CD14-positive monocyte (primary cell): Measurements from ENCODE around the gene HYDIN. TPM values are rescaled to one million over a fixed set of nuclear protein-coding genes. Genes with fewer than 3 reads are reported as not detected.

Experiments
- DNase-seq, 3 donors: peaks; one replicate each; pipeline ENCODE4 v3.0.0-alpha.2; 2011 to 2022
- H2AFZ ChIP-seq: 2 replicates; pipeline ENCODE4 v1.6.0; 2012; ENCODE audit warnings: mild to moderate bottlenecking, low read depth, low read length, inconsistent platforms; ENCODE audit not compliant: insufficient read depth, poor library complexity, severe bottlenecking
- H3K27ac ChIP-seq, 2 donors: 1 replicate in 1 of 2; 2 replicates in 1 of 2; pipeline ENCODE4 v1.5.1; 2012 to 2013; ENCODE audit warnings: low read length in 2 of 2, control low read depth in 1 of 2, inconsistent platforms in 1 of 2, low read depth in 1 of 2, mild to moderate bottlenecking in 1 of 2
- H3K27me3 ChIP-seq, 2 donors: one replicate each; pipeline versions ENCODE4 v1.6.0 to v1.6.1; 2011 to 2013; ENCODE audit warnings: low read length in 2 of 2; ENCODE audit not compliant: control insufficient read depth in 2 of 2, insufficient read depth in 2 of 2
- H3K36me3 ChIP-seq, 2 donors: replicated peaks in 1 of 2; 1 replicate in 1 of 2; 2 replicates in 1 of 2; pipeline versions ENCODE4 v1.5.1 to v1.6.1; 2012 to 2013; ENCODE audit warnings: low read length in 2 of 2, control low read depth in 1 of 2, inconsistent platforms in 1 of 2, mild to moderate bottlenecking in 1 of 2; ENCODE audit not compliant: insufficient read depth in 2 of 2, control insufficient read depth in 1 of 2
- H3K4me1 ChIP-seq, 2 donors: 1 replicate in 1 of 2; 2 replicates in 1 of 2; pipeline versions ENCODE4 v1.5.1 to v1.6.1; 2012 to 2013; ENCODE audit warnings: low read length in 2 of 2, control low read depth in 1 of 2, inconsistent platforms in 1 of 2, mild to moderate bottlenecking in 1 of 2, moderate library complexity in 1 of 2; ENCODE audit not compliant: insufficient read depth in 2 of 2, control insufficient read depth in 1 of 2
- H3K4me2 ChIP-seq: replicated peaks from 2 replicates; pipeline ENCODE3; 2012; ENCODE audit warnings: low read length, moderate library complexity, mild to moderate bottlenecking; ENCODE audit not compliant: poor library complexity, severe bottlenecking; ENCODE audit errors: extremely low read depth
- H3K4me3 ChIP-seq, 3 experiments: fragments of 200-600 bp in 1 of 3; sonication (generic) in 1 of 3; replicated peaks in 1 of 3; 1 replicate in 2 of 3; 2 replicates in 1 of 3; pipeline ENCODE4 v1.5.1; 2011 to 2013; ENCODE audit warnings: low read length in 3 of 3, mild to moderate bottlenecking in 3 of 3, control low read depth in 2 of 3, low read depth in 2 of 3, inconsistent platforms in 1 of 3, moderate library complexity in 1 of 3
- H3K79me2 ChIP-seq: 2 replicates; pipeline ENCODE4 v1.6.0; 2012; ENCODE audit warnings: mild to moderate bottlenecking, control low read depth, inconsistent platforms, low read length, moderate library complexity; ENCODE audit not compliant: insufficient read depth
- H3K9ac ChIP-seq: 2 replicates; pipeline ENCODE4 v1.6.0; 2017; ENCODE audit warnings: low read length, mild to moderate bottlenecking; ENCODE audit not compliant: insufficient read depth, poor library complexity, severe bottlenecking
- H3K9me3 ChIP-seq, 2 donors: replicated peaks in 1 of 2; 1 replicate in 1 of 2; 2 replicates in 1 of 2; pipeline versions ENCODE4 v1.5.1 to v1.6.1; 2012 to 2013; ENCODE audit warnings: low read length in 2 of 2, control low read depth in 1 of 2; ENCODE audit not compliant: control insufficient read depth in 1 of 2, insufficient read depth in 1 of 2
- H4K20me1 ChIP-seq: 2 replicates; pipeline ENCODE4 v1.6.0; 2012; ENCODE audit warnings: mild to moderate bottlenecking, low read length, control low read depth, moderate library complexity; ENCODE audit not compliant: insufficient read depth
- H3K27ac Mint-ChIP-seq, 7 donors: one replicate each; pipeline ENCODE4 v1.8.0; 2020; ENCODE audit warnings: mild to moderate bottlenecking in 7 of 7, mixed read lengths in 7 of 7, moderate library complexity in 6 of 7, inconsistent platforms in 2 of 7
- H3K27me3 Mint-ChIP-seq, 3 donors: one replicate each; pipeline ENCODE4 v1.8.0; 2021 to 2022; ENCODE audit warnings: low read depth in 3 of 3, mild to moderate bottlenecking in 3 of 3, mixed read lengths in 3 of 3, moderate library complexity in 3 of 3, inconsistent platforms in 1 of 3
- H3K36me3 Mint-ChIP-seq, 2 donors: one replicate each; pipeline ENCODE4 v1.8.0; 2020; ENCODE audit warnings: mixed read lengths in 2 of 2, inconsistent platforms in 1 of 2, mild to moderate bottlenecking in 1 of 2
- H3K4me1 Mint-ChIP-seq: one replicate; pipeline ENCODE4 v1.8.0; 2020; ENCODE audit warnings: mild to moderate bottlenecking, mixed read lengths
- H3K4me3 Mint-ChIP-seq, 2 donors: one replicate each; pipeline ENCODE4 v1.8.0; 2020; ENCODE audit warnings: mild to moderate bottlenecking in 2 of 2, mixed read lengths in 2 of 2, moderate library complexity in 1 of 2
- H3K9me3 Mint-ChIP-seq, 7 donors: one replicate each; pipeline ENCODE4 v1.8.0; 2020 to 2022; ENCODE audit warnings: mixed read lengths in 7 of 7, mild to moderate bottlenecking in 6 of 7, moderate library complexity in 6 of 7, inconsistent platforms in 2 of 7
- WGBS: methylation state at CpG from one replicate; pipeline ENCODE4 v1.1.5; 2013; ENCODE audit warnings: missing lambda C conversion rate; ENCODE audit not compliant: insufficient coverage; 5-methylcytosine and 5-hydroxymethylcytosine counted together
- intact Hi-C, 2 donors: fragments of 100-400 bp; cut with micrococcal nuclease; formaldehyde crosslinking; loops; one replicate each; pipeline versions ENCODE4 v1.15.0 to v1.15.1; 2023
- polyA plus RNA-seq, 3 donors: library from polyadenylated mRNA; depleted of rRNA in 1 of 3; unstranded in 2 of 3; stranded (reverse) in 1 of 3; fragments of 300-500 nt in 2 of 3; fragments of >200 nt in 1 of 3; fragmentation: Illumina TruSeq in 2 of 3; gene quantifications; 1 replicate in 2 of 3; 2 replicates in 1 of 3; pipeline ENCODE4 v1.2.3, GENCODE V29; 2012 to 2021
- TF ChIP-seq, protein P1 (sequence below): fragments of 200-600 bp; IDR thresholded peaks from one replicate; pipeline ENCODE4 v1.8.0; 2022; ENCODE audit warnings: antibody characterized with exemption, mild to moderate bottlenecking

Gene HYDIN
- polyA plus RNA-seq, 3 donors = not detected

GRCh38 chr16:71198408-71198807 is 32.1 kb downstream of the HYDIN start:
- Mint-ChIP-seq H3K9me3 (peaks cover 3 to 13% (median 9%) of the 10 kb centered on the region in 7 donors), H3K4me3 (no peak overlapping the region), H3K4me1 (no peaks in the 10 kb centered on the region), H3K27ac (no peak overlapping the region), H3K36me3 (no peaks in the 10 kb centered on the region), H3K27me3 (peaks cover 0 to 9% (median 2%) of the 10 kb centered on the region in 3 donors)
- H4K20me1 ChIP-seq = no peaks in the 10 kb centered on the region
- H3K9me3 ChIP-seq = peaks cover 0 to 3% of the 10 kb centered on the region in 2 donors
- H3K4me1 ChIP-seq = no peaks in the 10 kb centered on the region
- TF ChIP-seq, protein P1, sequence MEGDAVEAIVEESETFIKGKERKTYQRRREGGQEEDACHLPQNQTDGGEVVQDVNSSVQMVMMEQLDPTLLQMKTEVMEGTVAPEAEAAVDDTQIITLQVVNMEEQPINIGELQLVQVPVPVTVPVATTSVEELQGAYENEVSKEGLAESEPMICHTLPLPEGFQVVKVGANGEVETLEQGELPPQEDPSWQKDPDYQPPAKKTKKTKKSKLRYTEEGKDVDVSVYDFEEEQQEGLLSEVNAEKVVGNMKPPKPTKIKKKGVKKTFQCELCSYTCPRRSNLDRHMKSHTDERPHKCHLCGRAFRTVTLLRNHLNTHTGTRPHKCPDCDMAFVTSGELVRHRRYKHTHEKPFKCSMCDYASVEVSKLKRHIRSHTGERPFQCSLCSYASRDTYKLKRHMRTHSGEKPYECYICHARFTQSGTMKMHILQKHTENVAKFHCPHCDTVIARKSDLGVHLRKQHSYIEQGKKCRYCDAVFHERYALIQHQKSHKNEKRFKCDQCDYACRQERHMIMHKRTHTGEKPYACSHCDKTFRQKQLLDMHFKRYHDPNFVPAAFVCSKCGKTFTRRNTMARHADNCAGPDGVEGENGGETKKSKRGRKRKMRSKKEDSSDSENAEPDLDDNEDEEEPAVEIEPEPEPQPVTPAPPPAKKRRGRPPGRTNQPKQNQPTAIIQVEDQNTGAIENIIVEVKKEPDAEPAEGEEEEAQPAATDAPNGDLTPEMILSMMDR = no peak
- no peaks in the 10 kb centered on the region for H3K36me3 ChIP-seq
- no peak overlapping the region for H3K4me3 ChIP-seq
- intact Hi-C loops = no loop called here
- H3K27ac ChIP-seq = no peak overlapping the region
- H3K79me2 ChIP-seq = no peaks in the 10 kb centered on the region
- no peak overlapping the region for H2AFZ ChIP-seq
- no peaks in the 10 kb centered on the region for H3K27me3 ChIP-seq
- 100% methylated on average over 1 of the region's 1 CpG for WGBS
- H3K9ac ChIP-seq = no peak overlapping the region
- no peak overlapping the region for H3K4me2 ChIP-seq
- no peak for DNase-seq

GRCh38 chr16:71192387-71192786 is 38.1 kb downstream of the HYDIN start:
- no peak overlapping the region for H3K27ac ChIP-seq
- no peak for DNase-seq
- H3K27me3 ChIP-seq = peaks cover 0 to 2% of the 10 kb centered on the region in 2 donors
- H3K27me3 Mint-ChIP-seq = peaks cover 0 to 7% (median 2%) of the 10 kb centered on the region in 3 donors
- H3K27ac Mint-ChIP-seq = no peak overlapping the region
- H3K4me3 ChIP-seq = no peak overlapping the region
- H3K4me3 Mint-ChIP-seq = no peak overlapping the region
- no peak overlapping the region for H2AFZ ChIP-seq
- H3K4me2 ChIP-seq = no peak overlapping the region
- no peak overlapping the region for H3K9ac ChIP-seq
- TF ChIP-seq, protein P1 = no peak
- H4K20me1 ChIP-seq = no peaks in the 10 kb centered on the region
- 89% methylated on average over 3 of the region's 5 CpGs for WGBS
- no peaks in the 10 kb centered on the region for H3K4me1 Mint-ChIP-seq
- peaks cover 0 to 4% (median 2%) of the 10 kb centered on the region in 7 donors for H3K9me3 Mint-ChIP-seq
- H3K36me3 ChIP-seq = no peaks in the 10 kb centered on the region
- H3K9me3 ChIP-seq = no peaks in the 10 kb centered on the region
- no peaks in the 10 kb centered on the region for H3K79me2 ChIP-seq
- no peaks in the 10 kb centered on the region for H3K36me3 Mint-ChIP-seq
- intact Hi-C loops = no loop called here
- H3K4me1 ChIP-seq = no peaks in the 10 kb centered on the region
